Stimulated activated CD4-positive, alpha-beta T cell treated with anti-CD3 and anti-CD28 coated beads, TNF-alpha, amount 100 ng/mL, for 24 hours (primary cell): ENCODE data around the gene FTO.

Source experiments
- DNase-seq, 3 experiments: peaks; one replicate each; pipeline ENCODE4 v3.0.0-alpha.2; 2020; ENCODE audit warnings: low read depth in 3 of 3

FTO gene

DNA sequence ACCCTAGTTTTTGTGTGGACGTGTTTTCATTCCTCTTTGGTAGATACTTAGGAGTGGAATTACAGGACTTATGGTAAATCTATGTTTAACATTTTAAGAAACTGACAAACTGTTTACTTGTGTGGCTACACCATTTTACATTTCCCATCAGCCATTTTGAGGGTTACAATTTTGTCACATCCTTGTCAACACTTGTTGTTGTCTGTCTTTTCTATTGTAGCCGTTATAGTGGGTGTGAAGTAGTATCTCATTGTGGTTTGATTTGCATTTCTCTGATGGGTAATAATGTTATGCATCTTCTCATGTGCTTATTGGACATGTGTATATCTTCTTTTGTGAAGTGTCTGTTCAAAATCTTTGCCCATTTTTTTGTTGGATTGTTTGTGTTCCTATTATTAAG is 4.5 kb downstream of the FTO start:
- DNase-seq, result no peak

DNA sequence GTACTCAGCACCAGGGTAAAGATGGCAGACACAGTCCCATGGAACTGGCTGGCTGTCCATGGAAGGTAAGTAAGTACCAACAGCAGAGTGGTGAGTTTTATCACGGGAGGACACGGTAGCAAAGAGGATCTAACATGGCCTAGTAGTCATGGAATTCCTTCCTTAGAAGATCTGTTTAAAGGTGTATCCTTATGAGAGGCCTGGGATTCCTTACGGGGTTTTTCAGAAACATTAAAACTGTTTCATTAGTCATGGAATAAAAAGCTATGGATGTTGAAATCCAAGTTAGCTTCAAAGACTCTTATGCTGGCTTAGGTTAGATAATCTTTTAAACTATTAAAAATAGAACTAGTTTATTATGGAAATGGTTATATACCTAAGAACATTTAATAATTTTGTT is 7.4 kb downstream of the FTO start:
- DNase-seq, result no peak

DNA sequence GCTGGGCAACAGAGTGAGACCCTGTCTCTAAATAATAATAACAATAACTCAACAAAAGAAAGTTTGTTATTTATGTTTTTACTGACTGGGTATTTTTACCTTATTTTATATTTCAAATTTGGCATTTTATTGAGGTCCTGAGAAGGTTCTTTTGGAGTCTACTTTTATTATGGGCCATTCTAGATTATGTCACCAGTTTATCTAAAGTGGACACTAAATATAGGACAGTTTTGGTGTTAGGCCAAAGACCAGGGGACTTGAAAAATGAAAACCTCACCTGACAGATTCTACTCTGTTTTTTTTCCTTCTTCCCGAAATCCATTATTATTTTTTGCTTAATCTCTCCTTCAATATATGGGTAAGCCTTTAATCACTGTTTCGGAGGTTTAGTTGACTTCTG is 8.1 kb downstream of the FTO start:
- no peak for DNase-seq

DNA sequence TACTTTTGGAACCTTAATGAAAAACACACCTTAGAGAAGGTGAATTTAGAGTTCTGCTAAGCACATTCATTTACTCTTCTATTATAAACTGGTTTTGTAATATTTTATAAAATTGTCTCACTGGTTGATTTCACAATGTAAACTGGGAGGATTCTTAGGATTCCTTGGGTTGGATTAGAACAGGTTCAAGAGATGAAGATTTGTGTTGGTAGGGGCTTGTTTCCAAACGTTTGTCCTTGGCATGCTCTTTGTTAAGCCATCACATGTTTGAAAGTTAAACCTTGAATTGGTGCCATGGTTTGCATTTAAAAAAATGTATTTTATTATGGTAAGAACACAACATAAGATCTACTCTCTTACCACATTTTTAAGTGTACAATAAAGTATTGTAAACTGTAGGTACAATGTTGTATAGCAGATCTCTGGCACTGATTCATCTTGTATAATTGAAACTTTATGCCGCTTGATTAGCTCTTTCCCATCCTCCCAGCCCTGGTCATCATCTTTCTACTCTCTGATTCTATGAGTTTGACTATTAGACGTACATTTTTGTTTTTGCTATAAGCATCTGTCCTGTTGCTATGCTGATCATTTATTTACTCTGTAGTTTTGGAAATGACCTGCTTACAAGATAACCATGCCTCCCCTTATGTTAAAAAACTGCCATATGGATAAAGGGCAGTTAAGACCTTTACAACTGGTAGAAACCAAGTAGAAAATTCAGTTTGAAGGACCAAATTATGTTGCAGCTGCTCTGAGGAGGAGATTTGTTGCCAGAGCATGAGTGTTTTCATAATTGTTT is 9.6 kb downstream of the FTO start:
- DNase-seq, result no peak

DNA sequence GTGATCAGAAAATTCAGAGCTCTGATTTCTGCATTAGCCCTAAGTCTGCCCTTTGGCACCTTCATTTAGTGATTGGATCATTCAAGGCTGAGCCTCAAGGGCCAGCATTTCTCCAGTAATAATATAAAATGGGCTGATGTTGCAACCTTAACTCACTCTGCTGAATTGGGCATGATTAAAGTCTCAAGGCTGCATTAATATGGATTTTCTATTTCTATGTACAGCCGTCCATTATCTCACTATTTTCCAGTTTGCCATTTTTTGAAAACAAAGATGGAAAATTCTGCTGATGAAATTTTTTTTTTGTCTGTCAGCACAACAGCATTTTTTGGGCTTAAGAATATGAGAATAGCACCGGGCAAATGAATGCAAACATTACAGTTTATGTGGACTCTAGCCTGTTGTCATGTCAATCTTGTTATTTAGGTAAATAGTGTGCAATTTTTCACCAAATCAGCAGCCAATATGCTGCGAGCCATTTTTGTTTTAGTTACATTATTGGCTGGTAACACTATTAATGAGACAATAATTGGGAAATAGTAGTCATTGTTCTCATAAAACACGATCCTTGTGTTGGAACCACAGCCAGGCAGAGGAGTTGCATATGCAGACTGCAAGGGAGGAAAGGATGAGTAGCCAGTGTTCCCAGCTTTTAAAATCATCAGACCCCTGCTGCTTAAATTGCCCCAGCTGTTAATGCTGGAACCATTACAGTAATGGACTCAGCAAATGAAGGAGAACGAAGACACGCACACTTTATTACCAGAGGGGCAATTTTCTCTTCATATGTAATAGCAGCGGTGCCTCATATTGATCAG is 10.5 kb downstream of the FTO start:
- DNase-seq, result no peak

DNA sequence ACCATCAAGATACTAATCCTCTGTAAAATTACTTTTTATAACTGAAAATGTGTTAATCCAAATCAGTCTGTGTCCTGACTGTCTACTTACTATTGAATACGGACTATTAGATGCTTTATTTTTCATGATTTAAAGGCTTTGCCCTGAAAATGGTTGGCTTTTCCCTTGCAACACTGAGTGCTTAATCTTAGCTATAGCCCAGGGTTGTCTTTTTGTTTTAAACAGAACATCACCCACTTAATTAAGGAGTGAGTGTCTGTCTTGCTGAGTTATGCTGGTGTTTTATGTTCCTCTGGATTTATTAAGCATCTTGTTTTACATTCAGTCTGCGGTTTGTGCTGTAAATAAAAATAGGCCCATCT is 11.0 kb downstream of the FTO start:
- DNase-seq, result no peak

DNA sequence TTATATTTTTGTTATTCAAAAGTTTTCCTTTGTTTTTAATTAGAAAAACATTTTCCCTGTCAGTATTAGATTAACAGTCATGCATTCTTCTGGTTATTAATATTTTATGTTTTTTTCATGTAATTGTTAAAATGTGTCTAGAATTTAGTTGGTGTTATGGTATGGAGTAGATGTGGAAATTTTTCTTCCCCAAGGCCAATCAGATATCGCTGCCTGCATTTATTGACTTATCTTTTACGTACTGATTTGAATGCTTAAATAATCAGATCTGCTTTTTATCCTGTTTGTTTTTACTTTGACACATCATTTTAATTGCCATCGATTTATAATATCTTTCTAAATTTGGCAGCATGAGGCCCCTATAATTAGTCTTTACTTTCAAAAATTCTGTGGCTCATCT is 13.6 kb downstream of the FTO start:
- DNase-seq, result no peak

DNA sequence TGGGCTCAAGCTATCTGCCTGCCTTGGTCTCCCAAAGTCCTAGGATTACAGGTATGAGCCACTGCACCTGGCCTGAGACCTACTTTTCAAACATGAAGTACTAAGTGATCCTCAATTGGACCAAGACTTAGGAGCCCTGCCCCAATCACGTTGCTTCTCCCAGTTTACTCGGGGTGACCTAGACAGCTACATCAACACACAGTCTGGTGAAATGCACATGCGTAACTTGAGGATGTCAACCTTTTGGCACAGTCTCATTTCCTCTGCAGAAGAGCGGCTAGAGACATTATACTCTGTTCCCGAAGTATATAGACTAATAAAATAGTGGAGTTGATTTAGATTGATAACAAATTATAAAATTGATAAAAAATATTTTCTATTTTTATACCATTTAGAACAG is 17.1 kb downstream of the FTO start:
- no peak for DNase-seq

DNA sequence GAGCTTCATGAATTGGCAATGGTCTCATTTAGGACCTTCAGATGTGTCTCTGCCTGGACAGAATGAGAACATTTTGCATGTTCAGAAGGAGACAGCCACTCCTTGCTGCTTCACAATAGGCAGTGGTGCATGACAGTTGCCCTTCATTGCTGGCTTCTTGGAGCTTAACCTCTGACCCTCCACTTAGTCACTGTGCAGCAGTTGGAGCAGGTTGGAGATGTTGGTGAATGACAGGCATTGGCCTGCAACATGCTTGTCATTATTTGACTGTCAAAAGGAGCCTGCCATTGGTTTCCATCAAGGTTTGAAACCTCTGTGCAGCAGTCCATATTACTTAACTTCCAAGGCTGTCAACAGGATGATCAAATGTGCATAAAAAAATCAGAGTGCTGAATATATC is 22.7 kb downstream of the FTO start:
- DNase-seq, result no peak

DNA sequence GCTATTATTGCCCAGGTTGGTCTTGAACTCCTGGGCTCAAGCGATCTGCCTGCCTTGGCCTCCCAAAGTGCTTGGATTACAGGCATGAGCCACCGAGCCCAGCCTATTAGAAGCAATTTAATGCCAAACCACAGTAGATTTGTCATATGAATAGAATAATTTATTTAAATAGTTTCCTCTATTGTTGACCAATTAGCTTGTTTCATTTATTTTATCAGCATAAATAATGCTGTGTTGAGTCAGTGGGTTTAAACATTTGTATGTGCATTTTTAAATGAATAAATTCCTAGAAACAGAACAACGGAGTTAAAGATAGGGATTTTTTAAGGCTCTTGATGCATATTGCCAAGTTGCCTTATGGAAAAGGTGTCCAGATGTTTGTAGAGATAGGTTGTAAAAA is 26.7 kb downstream of the FTO start:
- no peak for DNase-seq

DNA sequence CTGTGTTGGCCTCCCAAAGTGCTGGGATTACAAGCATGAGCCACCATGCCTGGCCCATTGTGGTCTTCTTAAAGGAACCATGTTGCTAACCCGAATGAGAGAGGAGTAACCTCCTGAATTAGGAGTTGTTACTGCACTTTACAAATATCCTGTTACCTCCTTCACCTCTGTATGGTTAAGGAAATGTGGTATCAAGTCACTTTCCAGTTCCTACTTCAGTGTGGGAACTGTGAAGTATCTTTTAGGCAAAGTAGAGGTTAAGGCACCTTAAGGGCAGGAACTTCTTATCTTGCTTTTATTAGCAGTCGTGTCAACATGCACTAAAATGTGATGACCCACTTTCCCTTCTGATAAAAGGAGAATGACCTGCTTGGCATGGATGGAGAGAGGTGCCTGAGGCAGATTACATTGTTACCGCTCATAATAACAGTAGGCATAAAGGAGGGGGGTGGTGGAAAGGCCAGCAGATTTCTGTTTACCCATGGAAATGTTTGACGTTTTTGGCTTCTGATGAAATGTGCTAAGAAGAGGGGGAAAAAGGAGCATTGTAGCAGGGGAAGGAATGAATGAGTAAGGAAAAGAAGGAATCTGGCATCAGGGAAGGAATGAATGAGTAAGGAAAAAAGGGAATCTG is 28.5 kb downstream of the FTO start:
- DNase-seq, result no peak

DNA sequence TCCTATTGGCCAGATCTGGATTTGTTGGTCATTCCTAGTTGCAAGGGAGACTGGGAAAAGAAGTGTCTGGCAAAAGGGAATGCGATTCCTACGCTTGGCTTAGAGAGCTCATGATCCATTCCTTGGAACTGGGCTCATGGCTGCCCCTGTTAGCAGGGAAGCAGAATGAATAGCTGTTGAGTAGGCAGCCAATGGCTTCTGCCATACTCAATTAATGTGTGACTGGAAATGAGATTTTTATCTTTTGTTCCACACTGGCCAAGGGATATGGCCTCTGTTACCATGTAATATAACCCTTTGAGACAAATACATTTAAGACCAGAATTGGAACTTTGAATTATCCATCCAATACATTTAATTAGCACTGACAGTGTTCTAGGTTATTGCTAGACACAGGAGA is 31.0 kb downstream of the FTO start:
- DNase-seq, result no peak

DNA sequence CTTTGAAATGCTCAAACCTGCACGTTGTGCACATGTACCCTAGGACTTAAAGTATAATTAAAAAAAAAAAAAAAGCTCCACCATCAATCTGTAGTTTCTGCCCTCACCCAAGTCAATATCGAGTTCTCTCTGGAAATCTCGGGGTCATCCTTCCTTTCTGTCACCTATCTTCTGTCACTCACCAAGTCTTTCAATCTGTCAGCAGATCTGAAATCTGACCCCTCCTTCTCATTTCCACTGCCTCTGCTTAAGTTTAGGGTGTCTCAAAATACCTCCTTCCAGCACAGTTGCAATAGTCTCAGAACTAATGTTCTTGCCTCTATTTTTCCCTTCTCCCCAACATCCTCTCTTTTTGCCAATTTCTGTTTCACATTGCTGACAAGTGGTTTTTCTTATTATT is 32.3 kb downstream of the FTO start:
- DNase-seq, result no peak

DNA sequence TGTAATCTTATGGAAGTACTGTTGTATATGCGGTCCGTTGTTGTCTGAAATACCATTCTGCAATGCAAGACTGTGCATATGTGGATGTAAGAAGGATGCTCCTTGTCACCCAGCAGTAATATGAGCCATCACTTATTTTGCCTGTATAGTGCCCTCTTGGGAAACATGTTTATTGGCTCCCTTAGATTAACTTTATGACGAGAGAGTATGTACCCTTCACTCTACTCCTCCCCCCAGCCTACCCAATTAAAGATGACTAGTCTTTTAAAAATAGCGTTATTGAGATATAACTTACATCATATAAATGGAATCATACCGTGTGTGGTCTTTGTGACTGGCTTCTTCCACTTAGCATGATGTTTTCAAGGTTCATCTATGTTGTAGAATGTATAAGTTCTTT is 33.6 kb downstream of the FTO start:
- DNase-seq, result no peak

DNA sequence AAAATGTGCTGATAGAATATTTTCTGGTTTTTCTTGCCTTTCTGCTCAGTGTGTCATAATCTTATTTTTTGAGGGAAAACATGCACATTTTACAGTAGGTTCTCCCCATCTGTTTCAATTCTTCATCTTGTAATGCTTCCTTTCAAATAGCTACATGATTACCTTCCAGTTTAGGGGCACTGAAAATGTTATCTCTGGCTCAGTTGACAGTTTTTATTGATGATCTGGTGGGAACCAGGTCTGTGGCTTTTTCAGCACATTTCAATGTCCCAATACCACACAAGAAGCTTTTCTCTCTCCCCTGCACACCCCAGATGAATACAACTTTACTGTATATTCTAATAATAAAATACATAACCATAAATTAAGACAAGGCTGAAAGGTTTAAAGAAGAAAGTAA is 36.5 kb downstream of the FTO start:
- DNase-seq, result no peak

DNA sequence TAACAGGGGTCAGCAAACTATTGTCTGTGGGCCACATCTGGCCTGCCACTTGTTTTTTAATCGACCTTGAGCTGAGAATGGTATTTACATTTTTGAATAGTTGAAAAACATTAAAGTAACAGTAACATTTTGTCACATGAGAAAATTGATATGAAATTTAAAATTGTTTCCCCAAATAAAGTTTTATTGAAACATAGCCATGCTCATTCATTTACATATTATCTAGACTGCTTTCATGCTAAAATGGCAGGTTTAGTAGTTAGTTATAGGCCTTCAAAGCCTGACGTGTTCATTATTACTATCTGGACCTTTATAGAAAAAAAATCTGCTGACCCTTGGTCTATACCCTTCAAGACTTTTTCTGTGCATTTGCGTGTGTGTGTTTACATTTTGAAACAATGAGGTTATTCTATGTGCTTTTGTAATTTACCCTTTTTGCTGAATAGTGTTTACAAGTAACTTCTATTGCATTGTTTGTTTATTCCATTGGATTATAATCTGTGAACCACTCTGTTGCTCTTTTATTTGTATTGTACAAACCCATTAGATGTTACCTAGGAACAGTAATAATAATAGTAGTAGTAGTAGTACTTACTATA is 37.1 kb downstream of the FTO start:
- no peak for DNase-seq

DNA sequence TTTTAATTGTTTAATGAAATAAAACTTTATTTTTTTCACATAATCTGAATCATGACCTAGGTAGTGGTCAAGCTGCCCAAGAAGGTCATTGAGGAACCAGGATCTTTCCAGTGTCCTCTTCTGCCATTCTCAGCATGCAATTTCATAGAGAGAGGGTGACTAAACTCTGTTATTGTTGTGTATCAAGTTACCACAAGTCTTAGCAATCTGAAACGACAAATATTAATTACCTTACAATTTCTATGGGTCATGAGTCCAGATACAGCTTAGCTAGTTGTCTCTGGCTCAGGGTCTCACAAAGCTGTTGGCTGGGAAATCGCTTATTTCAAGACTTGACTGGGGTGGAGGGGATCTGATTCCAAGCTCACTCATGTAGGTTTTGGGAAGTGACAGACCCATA is 37.6 kb downstream of the FTO start:
- DNase-seq, result no peak

DNA sequence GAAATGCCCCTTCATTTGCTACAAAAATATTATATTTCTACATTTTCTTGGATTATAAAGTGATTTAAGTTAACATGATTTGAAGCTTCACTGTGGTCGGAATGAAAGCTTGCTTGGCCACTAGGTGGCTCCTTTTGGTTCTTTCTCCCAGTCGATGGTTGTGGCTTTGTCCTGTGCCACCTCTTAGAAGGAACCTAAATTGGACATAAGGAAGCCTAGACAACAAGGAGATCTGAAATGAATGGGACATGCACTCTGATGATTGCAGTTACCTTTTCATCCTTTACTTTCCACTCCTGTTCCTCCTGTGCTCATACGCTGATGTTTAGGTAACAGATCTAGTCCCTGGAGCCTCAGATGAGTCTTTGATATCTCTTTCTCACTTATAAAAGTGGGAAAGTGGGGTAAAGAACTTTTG is 39.2 kb downstream of the FTO start:
- no peak for DNase-seq

DNA sequence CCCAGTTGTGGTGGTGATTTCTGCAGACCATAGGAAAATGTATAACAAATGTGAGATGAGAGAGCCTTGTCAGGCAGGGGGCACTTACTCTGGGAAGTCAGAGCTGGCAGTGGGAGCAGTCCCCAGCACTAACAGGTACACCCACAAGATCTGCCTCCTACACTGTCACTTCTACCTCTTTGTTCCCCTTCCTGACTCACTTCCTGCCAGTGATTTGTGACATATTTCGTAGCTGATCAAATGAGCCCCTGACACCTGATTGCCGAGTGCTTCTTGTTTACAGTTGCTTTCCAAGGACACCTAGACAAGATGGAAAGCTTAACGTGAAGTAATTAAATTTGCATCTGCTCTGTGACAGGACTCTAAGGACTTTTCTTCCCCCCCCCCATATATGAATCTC is 40.5 kb downstream of the FTO start:
- no peak for DNase-seq

DNA sequence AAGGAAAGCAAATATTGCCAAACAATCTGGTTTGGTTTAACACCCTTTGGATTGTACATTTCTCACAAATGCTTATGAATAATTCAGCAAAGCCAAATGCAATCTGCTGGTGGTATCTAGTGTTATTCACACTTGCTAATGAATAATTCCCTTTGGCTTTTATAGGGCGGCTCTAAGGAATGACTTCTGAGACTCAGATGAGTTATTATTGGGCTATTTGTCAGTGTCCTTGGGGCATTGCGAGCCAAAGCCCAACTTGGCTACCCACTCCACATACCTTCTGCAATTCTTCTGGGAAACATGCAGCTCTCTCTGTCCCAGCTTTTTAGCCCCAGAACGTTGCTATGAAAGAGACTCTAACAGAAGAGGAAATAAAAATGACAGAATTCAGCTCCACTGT is 41.1 kb downstream of the FTO start:
- no peak for DNase-seq

DNA sequence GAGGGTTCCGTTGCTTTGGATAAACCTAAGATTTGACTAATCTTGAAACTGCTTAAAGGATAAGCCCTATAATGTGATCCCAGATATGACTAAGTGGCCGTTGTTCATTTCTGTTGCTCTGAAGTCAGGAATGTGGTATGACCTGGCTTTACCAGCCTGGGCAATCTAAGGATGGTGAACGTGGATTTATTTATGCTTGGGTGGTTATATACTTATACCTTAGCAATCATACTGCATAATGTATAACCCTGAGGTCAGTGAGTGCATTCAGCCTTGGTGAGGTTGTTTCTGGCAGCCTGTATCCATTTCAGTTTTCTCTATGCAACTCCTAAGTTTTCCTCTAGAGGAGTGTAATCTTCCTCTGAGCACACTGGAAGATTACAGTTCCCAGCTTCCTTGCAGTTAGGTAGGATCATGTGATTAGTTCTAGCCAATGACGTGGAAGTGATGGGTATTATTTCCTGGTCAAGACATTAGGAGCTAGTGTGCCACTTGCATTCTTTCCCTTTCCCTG is 41.9 kb downstream of the FTO start:
- no peak for DNase-seq

DNA sequence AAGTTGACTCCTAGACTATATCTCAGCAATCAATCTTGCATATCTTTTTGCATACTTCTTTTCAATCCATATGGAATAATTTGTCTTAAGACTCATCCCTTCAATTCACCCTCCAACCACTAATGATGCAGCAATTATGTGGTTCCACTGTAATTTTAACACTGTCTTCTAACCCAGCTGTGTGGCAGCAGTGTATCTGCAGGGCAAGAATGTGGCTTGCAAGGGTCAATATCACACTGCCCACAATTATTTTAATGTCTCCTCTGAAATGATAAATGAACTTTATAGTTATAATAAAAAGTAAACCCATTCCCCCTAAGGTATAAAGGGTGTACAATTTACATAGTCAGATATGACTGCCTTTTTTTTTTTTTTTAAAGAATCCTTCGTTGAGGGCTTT is 48.6 kb downstream of the FTO start:
- DNase-seq, result no peak
